PC-3 (cell line): ENCODE data around the gene GTF3A. TPM values are rescaled to one million over a fixed set of nuclear protein-coding genes. Genes with fewer than 3 reads are reported as not detected.
A peak's percentile ranks its signal among the peaks of the same experiment; 100 is the strongest.

Source experiments
- ATAC-seq: fragments of 200-7000 bp; cut with Tn5 transposase; 2 replicates; pipeline ENCODE4 v1.9.1; 2020; ENCODE audit warnings: mild to moderate bottlenecking, moderate library complexity
- Bru-seq: library from RNA; stranded (reverse); fragments of 400-500 nt; gene quantifications from one replicate; lab custom pipeline; 2021; lab: Mats Ljungman, UMichigan
- BruChase-seq, 2 experiments: library from RNA; stranded (reverse); fragments of 400-500 nt; gene quantifications; one replicate each; lab custom pipeline; 2021; lab: Mats Ljungman, UMichigan
- BruUV-seq: library from RNA; stranded (reverse); fragments of 400-500 nt; replicated peaks from 2 replicates; lab custom pipeline; 2021; lab: Mats Ljungman, UMichigan
- CTCF ChIA-PET: fragments of 300-600 bp; sonication (Branson Sonifier 250); formaldehyde crosslinking; loops from one replicate; lab custom pipeline; 2022; ENCODE audit warnings: antibody characterized with exemption; lab: Charles Lee
- POLR2A ChIA-PET: fragments of 300-600 bp; sonication (Branson Sonifier 250); formaldehyde crosslinking; loops from one replicate; lab custom pipeline; 2022; ENCODE audit warnings: antibody characterized with exemption; ENCODE audit not compliant: unreplicated experiment; lab: Charles Lee
- DNase-seq: peaks from one replicate; pipeline ENCODE4 v3.0.0-alpha.2; 2015
- H2AFZ ChIP-seq: fragments of 300-600 bp; sonication (generic); 2 replicates; pipeline ENCODE4 v1.6.0; 2016; ENCODE audit warnings: antibody characterized with exemption, low read length
- H3F3A ChIP-seq: fragments of 300-600 bp; sonication (generic); one replicate; pipeline ENCODE4 v1.6.0; 2017; ENCODE audit warnings: antibody characterized with exemption, low read length, control low read depth, mild to moderate bottlenecking; ENCODE audit not compliant: unreplicated experiment
- H3K27ac ChIP-seq: fragments of 300-600 bp; sonication (generic); 2 replicates; pipeline ENCODE4 v1.5.1; 2016; ENCODE audit warnings: mild to moderate bottlenecking, low read length
- H3K27me3 ChIP-seq: fragments of 300-600 bp; sonication (generic); 2 replicates; pipeline ENCODE4 v1.6.1; 2016; ENCODE audit warnings: low read length, mixed read lengths
- H3K36me3 ChIP-seq: fragments of 300-600 bp; sonication (generic); 2 replicates; pipeline ENCODE4 v1.6.1; 2016; ENCODE audit warnings: low read depth, mixed run types, low read length, mixed read lengths
- H3K4me1 ChIP-seq: fragments of 300-600 bp; sonication (generic); 2 replicates; pipeline ENCODE4 v1.5.1; 2016; ENCODE audit warnings: low read length; ENCODE audit not compliant: insufficient read depth
- H3K4me2 ChIP-seq: fragments of 300-600 bp; sonication (generic); 2 replicates; pipeline ENCODE4 v1.6.0; 2016; ENCODE audit warnings: low read length
- H3K4me3 ChIP-seq: fragments of 300-600 bp; sonication (generic); 2 replicates; pipeline ENCODE4 v1.5.1; 2016; ENCODE audit warnings: mild to moderate bottlenecking, low read length, mixed read lengths
- H3K79me2 ChIP-seq: fragments of 300-600 bp; sonication (generic); 2 replicates; pipeline ENCODE4 v1.6.1; 2017; ENCODE audit warnings: low read length, mixed read lengths
- H3K9ac ChIP-seq: fragments of 300-600 bp; sonication (generic); 2 replicates; pipeline ENCODE4 v1.6.0; 2016; ENCODE audit warnings: mild to moderate bottlenecking, low read length
- H3K9me2 ChIP-seq: fragments of 300-600 bp; sonication (generic); replicated peaks from 2 replicates; pipeline ENCODE4 v1.6.1; 2016; ENCODE audit warnings: mixed run types, low read length, mixed read lengths
- H3K9me3 ChIP-seq: fragments of 300-600 bp; sonication (generic); 2 replicates; pipeline ENCODE4 v1.6.1; 2016; ENCODE audit warnings: low read length, mixed read lengths
- H4K20me1 ChIP-seq: fragments of 300-600 bp; sonication (generic); 2 replicates; pipeline ENCODE4 v1.6.1; 2016; ENCODE audit warnings: low read length, mixed read lengths
- CTCF ChIP-seq: fragments of 300-600 bp; sonication (generic); conservative IDR thresholded peaks from 2 replicates; pipeline ENCODE4 v1.5.1; 2017; ENCODE audit warnings: antibody characterized with exemption, low read depth, mild to moderate bottlenecking, low read length
- EZH2phosphoT487 ChIP-seq: fragments of 300-600 bp; sonication (generic); IDR thresholded peaks from 2 replicates; pipeline ENCODE4 v1.6.1; 2018; ENCODE audit warnings: mild to moderate bottlenecking, antibody characterized with exemption, low read length, borderline replicate concordance
- intact Hi-C: fragments of 100-400 bp; cut with micrococcal nuclease; formaldehyde crosslinking; loops from 2 replicates; pipeline ENCODE4 v1.9.0; 2023
- long read RNA-seq: library from polyadenylated mRNA; unstranded; transcript quantifications from one replicate; pipeline ENCODE4 v2.0.0, GENCODE V29; 2021; ENCODE audit not compliant: unreplicated experiment
- total RNA-seq: library from RNA; depleted of rRNA; stranded (reverse); fragments of >200 nt; gene quantifications from 2 replicates; pipeline ENCODE4 v1.2.3, GENCODE V29; 2014; rRNA removed

GTF3A gene
- total RNA-seq: 174 and 201 TPM in 2 replicates
- percentile 87 among the genes with signal in this experiment for Bru-seq, nascent RNA
- percentile 87 among the genes with signal in this experiment for BruChase-seq, experiment 1, labeled RNA remaining after a 6-hour chase
- percentile 88 among the genes with signal in this experiment for BruChase-seq, experiment 2, labeled RNA remaining after a 2-hour chase
- long read RNA-seq, transcript GTF3A-201 (9 exons, 1,383 nt): major isoform, 198 of 274 reads
- long read RNA-seq, transcript GTF3A-202 (8 exons, 1,191 nt): minor isoform, 8 of 274 reads
- long read RNA-seq, partial matches to known transcripts: 12 of 274 reads
- long read RNA-seq, other reads (novel, unspliced or antisense): 54 of 274 reads

DNA sequence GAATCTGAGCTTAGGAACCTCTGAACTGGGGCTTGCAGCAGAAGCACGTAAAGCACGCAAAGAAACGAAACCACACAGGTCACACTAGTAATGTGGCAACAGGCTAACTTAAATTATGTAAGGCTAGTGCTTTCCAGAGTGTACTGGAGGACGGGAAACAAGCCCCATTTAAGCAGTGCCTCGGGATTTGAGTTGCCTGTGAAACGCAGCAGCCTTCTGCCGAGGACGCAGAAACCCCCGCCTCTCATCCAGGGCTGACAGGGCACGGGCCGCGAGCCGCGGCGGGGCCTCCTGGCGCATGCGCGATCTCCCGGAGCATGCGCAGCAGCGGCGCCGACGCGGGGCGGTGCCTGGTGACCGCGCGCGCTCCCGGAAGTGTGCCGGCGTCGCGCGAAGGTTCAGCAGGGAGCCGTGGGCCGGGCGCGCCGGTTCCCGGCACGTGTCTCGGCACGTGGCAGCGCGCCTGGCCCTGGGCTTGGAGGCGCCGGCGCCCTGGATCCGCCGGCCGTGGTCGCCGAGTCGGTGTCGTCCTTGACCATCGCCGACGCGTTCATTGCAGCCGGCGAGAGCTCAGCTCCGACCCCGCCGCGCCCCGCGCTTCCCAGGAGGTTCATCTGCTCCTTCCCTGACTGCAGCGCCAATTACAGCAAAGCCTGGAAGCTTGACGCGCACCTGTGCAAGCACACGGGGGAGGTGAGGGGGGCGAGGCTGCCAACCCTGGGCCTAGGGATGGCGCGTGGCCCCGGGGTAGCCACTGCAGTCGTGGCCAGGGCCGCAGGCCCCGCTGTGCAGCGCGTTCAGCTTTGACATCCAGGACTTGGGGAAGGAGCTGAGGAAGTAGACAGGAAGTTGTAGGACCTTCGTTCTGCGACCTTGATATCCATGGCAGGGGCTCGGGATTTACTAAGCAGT, at the start of gene GTF3A:
GTF3A (plus strand) TSS at position 374 of the 912 bp plus-strand sequence.
- peaks cover 6% of the 10 kb centered on the region for H3F3A ChIP-seq
- H3K27ac ChIP-seq: peak within 1 kb of the TSS; percentile 78
- BruUV-seq: no TSS peak
- H3K9me2 ChIP-seq: no peaks in the 10 kb centered on the region
- H3K27me3 ChIP-seq: no peaks in the 10 kb centered on the region
- H3K4me3 ChIP-seq: peak within 1 kb of the TSS; percentile 69
- no peaks in the 10 kb centered on the region for H3K9me3 ChIP-seq
- no peaks in the 10 kb centered on the region for H4K20me1 ChIP-seq
- ChIA-PET POLR2A (interaction anchor here (1.2 kb wide), 1 partner anchor 27 kb away, joined by 4 read pairs; no protein-coding TSS in a partner anchor), CTCF (interaction anchor here (0.7 to 2.1 kb wide), 2 partner anchors 62 to 110 kb away, joined by 3 to 14 read pairs; no protein-coding TSS in a partner anchor)
- H2AFZ ChIP-seq: peak within 1 kb of the TSS; percentile 90
- DNase-seq (peak; percentile 88), ATAC-seq (peak; percentile 55)
- H3K36me3 ChIP-seq: peaks cover 11% of the 10 kb centered on the region
- peaks cover 49% of the 10 kb centered on the region for H3K79me2 ChIP-seq
- peak within 1 kb of the TSS; percentile 91 for H3K4me2 ChIP-seq
- peak within 1 kb of the TSS; percentile 72 for H3K9ac ChIP-seq
- H3K4me1 ChIP-seq: peaks cover 37% of the 10 kb centered on the region
- TF ChIP-seq EZH2phosphoT487: peak; percentile 84
- TF ChIP-seq CTCF: no peak
- intact Hi-C loops: no loop called here

GRCh38 chr13:27374650-27375049, 49.8 kb upstream of the GTF3A start:
- Histone ChIP-seq H4K20me1 (no peaks in the 10 kb centered on the region), H3K27ac (peak overlapping the region; percentile 91), H3K4me2 (peak overlapping the region; percentile 84), H2AFZ (peak overlapping the region; percentile 87), H3K4me1 (peaks cover 19% of the 10 kb centered on the region), H3K79me2 (no peaks in the 10 kb centered on the region), H3K9me3 (no peaks in the 10 kb centered on the region), H3K9me2 (no peaks in the 10 kb centered on the region), H3F3A (no peaks in the 10 kb centered on the region), H3K9ac (peak overlapping the region; percentile 56), H3K27me3 (no peaks in the 10 kb centered on the region), H3K4me3 (peak overlapping the region; percentile 56), H3K36me3 (no peaks in the 10 kb centered on the region)
- DNase-seq (peak; percentile 89), ATAC-seq (peak; percentile 84)
- CTCF ChIA-PET: interaction anchor here (0.6 to 2.8 kb wide), 5 partner anchors 13 to 579 kb away, joined by 4 to 25 read pairs (median 5); no protein-coding TSS in a partner anchor
- intact Hi-C loops: loop anchor here (1.0 to 5.0 kb wide), 8 partner anchors 32 to 610 kb away; partner anchors contain the start of gene MTIF3
- TF ChIP-seq CTCF (peak; percentile 85), EZH2phosphoT487 (no peak)
- POLR2A ChIA-PET: interaction anchor here (0.9 kb wide), 1 partner anchor 12 kb away, joined by 7 read pairs; no protein-coding TSS in a partner anchor
- BruUV-seq: TSS peak; percentile 77
